ENCODE results near the gene SLC22A16. TPM values are rescaled to one million over a fixed set of nuclear protein-coding genes. Genes with fewer than 3 reads are reported as not detected.
"Not testable (repeated sequence)": the region's sequence is repeated elsewhere in the genome, so short reads cannot be mapped to it uniquely, and the experiment has no call there.

SLC22A16 gene
- total and polyA plus RNA-seq, 4 donors, result 0.08 to 22.5 TPM; not detected in 2

- TF ChIP-seq HNF4A (conservative IDR thresholded peaks at IDR 0.05), result peak; percentile 70 to 78
- TF ChIP-seq FOXA1 (IDR thresholded peaks at IDR 0.05), result peak; percentile 25
- peak; percentile 38 for TF ChIP-seq ATF3 (IDR thresholded peaks at IDR 0.05)
- no peak for TF ChIP-seq TAF1 (conservative IDR thresholded peaks at IDR 0.05)
- peak; percentile 45 for TF ChIP-seq MAX (IDR thresholded peaks at IDR 0.05)
- TF ChIP-seq YY1 (IDR thresholded peaks at IDR 0.05), result peak; percentile 43
- TF ChIP-seq RAD21 (IDR thresholded peaks at IDR 0.05), result peak in 1 of 2 donors; percentile 23
Measured at GRCh38 chr6:110517034-110517433, 40.6 kb upstream of the SLC22A16 start (continued).

GRCh38 chr6:110514818-110515217 is 38.4 kb upstream of the SLC22A16 start:
- H3K27me3 ChIP-seq (ENCODE audit: control insufficient read depth in 4 of 4, insufficient read depth in 4 of 4, low read length in 3 of 4), result no peaks in the 10 kb centered on the region
- 78% methylated on average over 4 of the region's 4 CpGs for WGBS
- no peak overlapping the region for H3K4me3 ChIP-seq (ENCODE audit: low read depth in 1 of 3, low read length in 3 of 3)
- no peaks in the 10 kb centered on the region for H3K9me3 ChIP-seq (ENCODE audit: control insufficient read depth in 4 of 4, low read length in 3 of 4)
- peaks cover 4 to 28% (median 20%) of the 10 kb centered on the region in 4 donors for H3K4me1 ChIP-seq (ENCODE audit: control insufficient read depth in 4 of 4, insufficient read depth in 4 of 4, low read length in 3 of 4)
- H3K9ac ChIP-seq (ENCODE audit: low read depth in 1 of 2, low read length in 2 of 2), result no peak overlapping the region
- H3K27ac ChIP-seq (ENCODE audit: low read depth in 1 of 2, low read length in 2 of 2), result no peak overlapping the region
- no peak for DNase-seq (ENCODE audit: low spot score)
- no peaks in the 10 kb centered on the region for H3K36me3 ChIP-seq (ENCODE audit: control insufficient read depth in 4 of 4, insufficient read depth in 3 of 4, low read depth in 1 of 4, low read length in 3 of 4)
- TF ChIP-seq TAF1 (conservative IDR thresholded peaks at IDR 0.05) (no peak), FOXA2 (IDR thresholded peaks at IDR 0.05) (no peak), ATF3 (IDR thresholded peaks at IDR 0.05) (no peak)

GRCh38 chr6:110512991-110513390 is 36.6 kb upstream of the SLC22A16 start:
- Histone ChIP-seq H3K9me3 (ENCODE audit: control insufficient read depth in 4 of 4, low read length in 3 of 4) (no peaks in the 10 kb centered on the region), H3K27ac (ENCODE audit: low read depth in 1 of 2, low read length in 2 of 2) (no peak overlapping the region), H3K27me3 (ENCODE audit: control insufficient read depth in 4 of 4, insufficient read depth in 4 of 4, low read length in 3 of 4) (no peaks in the 10 kb centered on the region), H3K9ac (ENCODE audit: low read depth in 1 of 2, low read length in 2 of 2) (no peak overlapping the region), H3K36me3 (ENCODE audit: control insufficient read depth in 4 of 4, insufficient read depth in 3 of 4, low read depth in 1 of 4, low read length in 3 of 4) (no peaks in the 10 kb centered on the region), H3K4me1 (ENCODE audit: control insufficient read depth in 4 of 4, insufficient read depth in 4 of 4, low read length in 3 of 4) (peaks cover 4 to 25% (median 16%) of the 10 kb centered on the region in 4 donors), H3K4me3 (ENCODE audit: low read depth in 1 of 3, low read length in 3 of 3) (no peak overlapping the region)
- no peak for DNase-seq (ENCODE audit: low spot score)
- TF ChIP-seq GABPA (IDR thresholded peaks at IDR 0.05 in 1 of 2, conservative IDR thresholded peaks at IDR 0.05 in 1 of 2) (no peak), YY1 (IDR thresholded peaks at IDR 0.05) (peak; percentile 25), MAX (IDR thresholded peaks at IDR 0.05) (peak; percentile 25), HNF4A (conservative IDR thresholded peaks at IDR 0.05) (peak in 1 of 2 donors; percentile 45), FOXA2 (IDR thresholded peaks at IDR 0.05) (peak; percentile 28), REST (IDR thresholded peaks at IDR 0.05) (no peak), RXRA (IDR thresholded peaks at IDR 0.05) (peak in 1 of 2 donors; percentile 59), TAF1 (conservative IDR thresholded peaks at IDR 0.05) (no peak), RAD21 (IDR thresholded peaks at IDR 0.05) (no peak), CTCF (IDR thresholded peaks at IDR 0.05; ENCODE audit: low read depth, low read length, missing input control) (no peak), JUND (IDR thresholded peaks at IDR 0.05) (peak in 1 of 2 donors; percentile 7), SP1 (IDR thresholded peaks at IDR 0.05) (no peak), ZBTB33 (IDR thresholded peaks at IDR 0.05) (peak; percentile 40), NR2F2 (IDR thresholded peaks at IDR 0.05) (no peak), FOXA1 (IDR thresholded peaks at IDR 0.05) (no peak), ATF3 (IDR thresholded peaks at IDR 0.05) (no peak), HNF4G (IDR thresholded peaks at IDR 0.05) (no peak), EGR1 (IDR thresholded peaks at IDR 0.05; ENCODE audit: low read depth in 2 of 2) (no peak)

GRCh38 chr6:110512549-110512948 is 36.1 kb upstream of the SLC22A16 start:
- DNase-seq (ENCODE audit: low spot score); H3K27me3 ChIP-seq (ENCODE audit: control insufficient read depth in 4 of 4, insufficient read depth in 4 of 4, low read length in 3 of 4); H3K27ac ChIP-seq (ENCODE audit: low read depth in 1 of 2, low read length in 2 of 2); H3K4me3 ChIP-seq (ENCODE audit: low read depth in 1 of 3, low read length in 3 of 3); H3K9me3 ChIP-seq (ENCODE audit: control insufficient read depth in 4 of 4, low read length in 3 of 4); H3K9ac ChIP-seq (ENCODE audit: low read depth in 1 of 2, low read length in 2 of 2); H3K36me3 ChIP-seq (ENCODE audit: control insufficient read depth in 4 of 4, insufficient read depth in 3 of 4, low read depth in 1 of 4, low read length in 3 of 4): not testable (repeated sequence)
- peaks cover 4 to 20% (median 13%) of the 10 kb centered on the region in 4 donors for H3K4me1 ChIP-seq (ENCODE audit: control insufficient read depth in 4 of 4, insufficient read depth in 4 of 4, low read length in 3 of 4)
